Activated gamma-delta T cell treated with anti-CD3 and anti-CD28 coated beads, Interleukin-2, amount 50 U/mL, for 16 hours (primary cell): ENCODE results near the gene ACTMAP.
"Not testable (repeated sequence)": the region's sequence is repeated elsewhere in the genome, so short reads cannot be mapped to it uniquely, and the experiment has no call there.

Experiments
- DNase-seq: peaks from one replicate; pipeline ENCODE4 v3.0.0-alpha.2; 2020; ENCODE audit warnings: low read depth

The ACTMAP gene

GRCh38 chr19:40743926-40744325 lies 6.4 kb downstream of the ACTMAP start:
- no peak for DNase-seq

- DNase-seq = no peak
Observed at GRCh38 chr19:40742886-40743285, 7.4 kb downstream of the ACTMAP start.

- DNase-seq = no peak
Observed at GRCh38 chr19:40742477-40742876, 7.8 kb downstream of the ACTMAP start.

- no peak for DNase-seq
Observed at GRCh38 chr19:40741527-40742390, 8.5 kb downstream of the ACTMAP start.

- DNase-seq = no peak
Observed at GRCh38 chr19:40740747-40741146, 9.5 kb downstream of the ACTMAP start.

- DNase-seq = no peak
Observed at GRCh38 chr19:40739871-40740703, 10.2 kb downstream of the ACTMAP start.

- DNase-seq = no peak
Observed at GRCh38 chr19:40739030-40739839, 11.0 kb downstream of the ACTMAP start.

GRCh38 chr19:40737102-40737644 lies 13.1 kb downstream of the ACTMAP start:
- no peak for DNase-seq

- DNase-seq = no peak
Observed at GRCh38 chr19:40736661-40737060, 13.6 kb downstream of the ACTMAP start.

- no peak for DNase-seq
Observed at GRCh38 chr19:40735013-40735771, 15.1 kb downstream of the ACTMAP start.

GRCh38 chr19:40733149-40733548 lies 17.1 kb downstream of the ACTMAP start:
- DNase-seq = no peak

- not testable (repeated sequence) for DNase-seq
Observed at GRCh38 chr19:40732304-40732703, 18.0 kb downstream of the ACTMAP start.

GRCh38 chr19:40730065-40730464 lies 20.2 kb downstream of the ACTMAP start:
- DNase-seq = not testable (repeated sequence)

GRCh38 chr19:40726279-40726678 lies 24.0 kb downstream of the ACTMAP start:
- DNase-seq = no peak

GRCh38 chr19:40724855-40725254 lies 25.4 kb downstream of the ACTMAP start:
- no peak for DNase-seq

- DNase-seq = no peak
Observed at GRCh38 chr19:40724315-40724714, 26.0 kb downstream of the ACTMAP start.

- no peak for DNase-seq
Observed at GRCh38 chr19:40723661-40724254, 26.5 kb downstream of the ACTMAP start.

GRCh38 chr19:40721936-40722661 lies 28.2 kb downstream of the ACTMAP start:
- DNase-seq = no peak

- no peak for DNase-seq
Observed at GRCh38 chr19:40721140-40721486, 29.2 kb downstream of the ACTMAP start.

GRCh38 chr19:40719414-40719894 lies 30.8 kb downstream of the ACTMAP start:
- DNase-seq = no peak
